Calu3 (cell line): ENCODE measurements around the gene MED12L. TPM values are rescaled to one million over a fixed set of nuclear protein-coding genes. Genes with fewer than 3 reads are reported as not detected.

Experiments
- BruUV-seq: library from RNA; stranded (reverse); fragments of 400-500 nt; replicated peaks from 2 replicates; lab custom pipeline; 2021; lab: Mats Ljungman, UMichigan
- CTCF ChIA-PET: fragments of 300-600 bp; sonication (Branson Sonifier 250); formaldehyde crosslinking; loops from one replicate; lab custom pipeline; 2022; ENCODE audit warnings: antibody characterized with exemption; lab: Charles Lee
- DNase-seq: peaks from one replicate; pipeline ENCODE4 v3.0.0; 2022
- H3K27ac Mint-ChIP-seq: one replicate; pipeline ENCODE4 v1.8.0; 2022; ENCODE audit warnings: mixed read lengths; ENCODE audit not compliant: unreplicated experiment
- H3K27me3 Mint-ChIP-seq: one replicate; pipeline ENCODE4 v1.8.0; 2022; ENCODE audit warnings: mixed read lengths; ENCODE audit not compliant: unreplicated experiment
- H3K36me3 Mint-ChIP-seq: one replicate; pipeline ENCODE4 v1.8.0; 2022; ENCODE audit warnings: mild to moderate bottlenecking, moderate library complexity, mixed read lengths; ENCODE audit not compliant: insufficient read depth, unreplicated experiment
- H3K4me1 Mint-ChIP-seq: one replicate; pipeline ENCODE4 v1.8.0; 2022; ENCODE audit warnings: mild to moderate bottlenecking, low read depth, mixed read lengths; ENCODE audit not compliant: unreplicated experiment
- H3K4me3 Mint-ChIP-seq: one replicate; pipeline ENCODE4 v1.8.0; 2022; ENCODE audit warnings: mild to moderate bottlenecking, low read depth, moderate library complexity, mixed read lengths; ENCODE audit not compliant: unreplicated experiment
- H3K9me3 Mint-ChIP-seq: one replicate; pipeline ENCODE4 v1.8.0; 2022; ENCODE audit warnings: low read depth, mixed read lengths; ENCODE audit not compliant: unreplicated experiment
- CTCF ChIP-seq: fragments of 200-600 bp; IDR thresholded peaks from one replicate; pipeline ENCODE4 v1.8.0; 2022; ENCODE audit warnings: antibody characterized with exemption; ENCODE audit not compliant: unreplicated experiment
- intact Hi-C: fragments of 100-400 bp; cut with micrococcal nuclease; formaldehyde crosslinking; loops from one replicate; pipeline ENCODE4 v1.10.0; 2022; ENCODE audit not compliant: unreplicated experiment
- total RNA-seq: library from RNA; stranded (reverse); gene quantifications from 2 replicates; pipeline ENCODE4 v1.2.3, GENCODE V29; 2022

The MED12L gene
- total RNA-seq, 1 experiment from 2014 or later = 4.6 TPM

- H3K27ac Mint-ChIP-seq = no peak overlapping the region
- TF ChIP-seq CTCF = no peak
- H3K36me3 Mint-ChIP-seq = no peaks in the 10 kb centered on the region
- DNase-seq = no peak
- no peaks in the 10 kb centered on the region for H3K4me1 Mint-ChIP-seq
- CTCF ChIA-PET = no interaction called here
- H3K9me3 Mint-ChIP-seq = no peaks in the 10 kb centered on the region
- BruUV-seq = no TSS peak
- no peaks in the 10 kb centered on the region for H3K27me3 Mint-ChIP-seq
- no peak overlapping the region for H3K4me3 Mint-ChIP-seq
- intact Hi-C loops = no loop called here
Observed at GRCh38 chr3:151394611-151395010, 309.1 kb downstream of the MED12L start.

DNA sequence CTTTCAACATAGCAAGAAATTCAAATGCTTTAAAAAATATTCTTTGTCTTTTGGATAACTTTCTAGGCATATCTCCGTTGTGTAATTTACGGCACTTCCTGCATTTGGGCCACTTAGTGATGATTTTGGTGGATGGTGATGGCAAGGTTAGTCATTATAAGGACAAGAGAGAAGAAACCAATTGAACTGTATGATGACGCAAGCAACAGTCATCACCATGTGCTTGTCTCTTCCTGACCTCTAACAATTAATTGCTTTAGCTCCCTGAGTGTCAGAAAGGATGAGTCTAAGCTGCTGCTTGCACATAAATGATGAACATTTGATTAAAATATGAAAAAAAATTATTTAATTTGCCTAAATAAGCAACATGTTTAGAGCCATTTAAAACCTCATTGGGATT, 310.3 kb downstream of the MED12L start:
- intact Hi-C loops = no loop called here
- H3K27me3 Mint-ChIP-seq = no peaks in the 10 kb centered on the region
- CTCF ChIA-PET = interaction anchor here (1.3 kb wide), 1 partner anchor 67 kb away, joined by 3 read pairs; no protein-coding TSS in a partner anchor
- no peaks in the 10 kb centered on the region for H3K4me1 Mint-ChIP-seq
- BruUV-seq = no TSS peak
- DNase-seq = no peak
- H3K36me3 Mint-ChIP-seq = no peaks in the 10 kb centered on the region
- no peak overlapping the region for H3K4me3 Mint-ChIP-seq
- TF ChIP-seq CTCF = no peak
- no peak overlapping the region for H3K27ac Mint-ChIP-seq
- no peaks in the 10 kb centered on the region for H3K9me3 Mint-ChIP-seq

GRCh38 chr3:151398895-151399294, 313.4 kb downstream of the MED12L start:
- no peak for DNase-seq
- Mint-ChIP-seq H3K9me3 (no peaks in the 10 kb centered on the region), H3K27ac (no peak overlapping the region), H3K27me3 (no peaks in the 10 kb centered on the region), H3K4me3 (no peak overlapping the region), H3K36me3 (no peaks in the 10 kb centered on the region), H3K4me1 (no peaks in the 10 kb centered on the region)
- no peak for TF ChIP-seq CTCF
- CTCF ChIA-PET = interaction anchor here (0.6 kb wide), 1 partner anchor 91 kb away, joined by 6 read pairs; no protein-coding TSS in a partner anchor
- no TSS peak for BruUV-seq
- intact Hi-C loops = no loop called here

- no TSS peak for BruUV-seq
- no peak for DNase-seq
- Mint-ChIP-seq H3K9me3 (no peaks in the 10 kb centered on the region), H3K27ac (no peak overlapping the region), H3K27me3 (no peaks in the 10 kb centered on the region), H3K4me3 (no peak overlapping the region), H3K36me3 (no peaks in the 10 kb centered on the region), H3K4me1 (no peaks in the 10 kb centered on the region)
- TF ChIP-seq CTCF = no peak
- CTCF ChIA-PET = interaction anchor here (0.7 to 1.1 kb wide), 2 partner anchors 165 to 459 kb away, joined by 3 read pairs; no protein-coding TSS in a partner anchor
- intact Hi-C loops = no loop called here
Observed at GRCh38 chr3:151400341-151400740, 314.9 kb downstream of the MED12L start.
